Measurements from ENCODE around the gene DLL1. TPM values are rescaled to one million over a fixed set of nuclear protein-coding genes. Genes with fewer than 3 reads are reported as not detected.

DLL1 gene
- total RNA-seq, 4 donors from 2014 or later: 7.3 to 16.6 (median 12.4) TPM

- DNase-seq (ENCODE audit: low spot score) (no peak), ATAC-seq (ENCODE audit: low FRiP score) (no peak)
- TF ChIP-seq, protein P1, sequence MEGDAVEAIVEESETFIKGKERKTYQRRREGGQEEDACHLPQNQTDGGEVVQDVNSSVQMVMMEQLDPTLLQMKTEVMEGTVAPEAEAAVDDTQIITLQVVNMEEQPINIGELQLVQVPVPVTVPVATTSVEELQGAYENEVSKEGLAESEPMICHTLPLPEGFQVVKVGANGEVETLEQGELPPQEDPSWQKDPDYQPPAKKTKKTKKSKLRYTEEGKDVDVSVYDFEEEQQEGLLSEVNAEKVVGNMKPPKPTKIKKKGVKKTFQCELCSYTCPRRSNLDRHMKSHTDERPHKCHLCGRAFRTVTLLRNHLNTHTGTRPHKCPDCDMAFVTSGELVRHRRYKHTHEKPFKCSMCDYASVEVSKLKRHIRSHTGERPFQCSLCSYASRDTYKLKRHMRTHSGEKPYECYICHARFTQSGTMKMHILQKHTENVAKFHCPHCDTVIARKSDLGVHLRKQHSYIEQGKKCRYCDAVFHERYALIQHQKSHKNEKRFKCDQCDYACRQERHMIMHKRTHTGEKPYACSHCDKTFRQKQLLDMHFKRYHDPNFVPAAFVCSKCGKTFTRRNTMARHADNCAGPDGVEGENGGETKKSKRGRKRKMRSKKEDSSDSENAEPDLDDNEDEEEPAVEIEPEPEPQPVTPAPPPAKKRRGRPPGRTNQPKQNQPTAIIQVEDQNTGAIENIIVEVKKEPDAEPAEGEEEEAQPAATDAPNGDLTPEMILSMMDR (IDR thresholded peaks at IDR 0.05): no peak
Measured at GRCh38 chr6:170286934-170287265, 4.0 kb downstream of the DLL1 start.

DNA sequence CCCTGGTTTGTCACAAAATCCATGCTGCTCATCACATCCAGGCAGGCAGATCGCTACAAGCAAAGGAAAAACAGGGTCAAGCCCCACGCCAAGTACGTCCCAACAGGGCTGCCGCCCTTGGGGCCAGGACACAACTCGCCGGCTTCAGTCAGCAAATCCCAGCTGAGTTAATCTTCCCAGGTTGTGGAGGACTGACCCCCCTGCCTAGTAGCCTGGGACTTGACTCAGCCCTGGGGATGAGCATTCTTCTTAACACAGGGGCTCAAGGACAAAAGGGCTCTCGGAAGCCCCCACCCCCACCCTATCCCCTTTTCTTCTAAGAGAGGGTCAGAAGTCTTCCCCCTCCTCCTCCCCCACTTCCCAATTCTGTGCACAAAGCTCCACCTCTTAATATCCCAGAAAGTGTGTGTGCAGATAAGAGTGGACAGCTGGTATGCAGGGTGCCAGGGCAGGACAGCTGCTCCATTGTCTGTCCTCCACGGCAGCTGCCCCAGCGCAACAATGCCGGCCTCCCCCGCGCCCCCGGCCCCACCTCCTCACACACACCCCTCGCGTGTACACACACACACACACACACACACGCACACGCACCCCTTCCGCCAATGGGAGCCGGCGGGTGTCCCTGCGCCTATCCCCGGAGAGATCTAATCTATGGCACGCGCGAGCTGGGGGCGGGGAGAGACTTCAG is 4.5 kb downstream of the DLL1 start:
- TF ChIP-seq, protein P1 (IDR thresholded peaks at IDR 0.05): no peak
- no peak for DNase-seq (ENCODE audit: low spot score)
- no peak for ATAC-seq (ENCODE audit: low FRiP score)

GRCh38 chr6:170285482-170285881 is 5.4 kb downstream of the DLL1 start:
- DNase-seq (ENCODE audit: low spot score) (no peak), ATAC-seq (ENCODE audit: low FRiP score) (no peak)
- TF ChIP-seq, protein P1 (IDR thresholded peaks at IDR 0.05): no peak

DNA sequence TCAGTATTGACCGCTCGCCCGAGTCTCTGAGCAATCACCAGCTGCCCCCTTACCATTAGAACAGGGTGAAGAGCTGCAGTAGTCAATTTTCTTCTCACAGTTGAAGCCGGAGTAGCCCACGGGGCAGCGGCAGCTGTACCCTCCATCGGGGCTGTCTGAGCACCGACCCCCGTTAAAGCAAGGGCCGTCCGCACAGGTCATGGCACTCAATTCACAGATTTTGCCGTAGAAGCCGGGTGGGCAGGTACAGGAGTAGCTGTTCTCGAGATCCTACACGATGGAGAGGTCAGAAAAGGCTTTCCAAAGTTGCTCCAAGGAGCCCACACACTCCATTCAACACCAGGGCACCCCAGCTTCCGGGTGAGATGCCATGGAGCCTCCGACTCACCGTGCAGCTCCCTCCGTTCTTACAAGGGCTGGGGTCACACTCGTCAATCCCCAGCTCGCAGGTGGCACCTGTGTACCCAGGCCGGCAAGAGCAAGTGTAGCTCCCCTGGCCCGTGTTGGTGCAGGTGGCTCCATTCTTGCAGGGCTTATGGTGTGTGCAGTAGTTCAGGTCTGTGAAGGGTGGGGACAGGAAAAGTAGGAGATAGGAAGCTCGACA is 5.9 kb downstream of the DLL1 start:
- TF ChIP-seq, protein P1 (IDR thresholded peaks at IDR 0.05): no peak
- no peak for DNase-seq (ENCODE audit: low spot score)
- ATAC-seq (ENCODE audit: low FRiP score): no peak

DNA sequence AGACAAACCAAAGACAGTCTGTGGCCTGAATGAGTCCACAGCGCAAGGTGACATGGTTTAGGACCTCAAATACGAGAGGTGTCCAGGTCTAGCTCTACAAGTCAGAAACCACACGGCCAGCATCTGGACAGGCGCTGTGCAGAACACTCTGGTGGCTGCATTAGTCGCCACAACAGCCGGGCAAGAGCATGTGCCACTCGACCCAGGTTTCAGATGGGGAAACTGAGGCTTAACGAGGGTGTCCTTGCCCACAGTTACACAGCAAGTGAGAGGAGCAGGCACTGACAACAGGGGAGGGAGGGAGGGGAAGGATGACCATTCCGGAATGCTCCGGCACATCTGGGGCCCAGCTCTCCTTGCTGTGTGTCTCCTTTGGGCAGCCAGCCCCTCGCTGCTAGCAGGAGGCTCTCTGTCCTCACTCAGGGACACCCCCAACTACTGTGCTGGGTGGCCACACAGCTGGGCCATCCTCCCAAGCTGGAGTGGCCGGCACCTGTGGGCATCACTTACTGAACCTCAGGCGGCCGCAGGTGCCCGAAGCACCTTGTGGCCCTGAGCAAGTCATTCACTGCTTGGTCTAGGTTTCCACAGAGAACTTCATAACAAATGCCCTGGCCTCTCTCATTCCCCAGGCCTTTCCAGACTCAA is 6.6 kb downstream of the DLL1 start:
- no peak for ATAC-seq (ENCODE audit: low FRiP score)
- DNase-seq (ENCODE audit: low spot score): no peak
- TF ChIP-seq, protein P1 (IDR thresholded peaks at IDR 0.05): no peak

DNA sequence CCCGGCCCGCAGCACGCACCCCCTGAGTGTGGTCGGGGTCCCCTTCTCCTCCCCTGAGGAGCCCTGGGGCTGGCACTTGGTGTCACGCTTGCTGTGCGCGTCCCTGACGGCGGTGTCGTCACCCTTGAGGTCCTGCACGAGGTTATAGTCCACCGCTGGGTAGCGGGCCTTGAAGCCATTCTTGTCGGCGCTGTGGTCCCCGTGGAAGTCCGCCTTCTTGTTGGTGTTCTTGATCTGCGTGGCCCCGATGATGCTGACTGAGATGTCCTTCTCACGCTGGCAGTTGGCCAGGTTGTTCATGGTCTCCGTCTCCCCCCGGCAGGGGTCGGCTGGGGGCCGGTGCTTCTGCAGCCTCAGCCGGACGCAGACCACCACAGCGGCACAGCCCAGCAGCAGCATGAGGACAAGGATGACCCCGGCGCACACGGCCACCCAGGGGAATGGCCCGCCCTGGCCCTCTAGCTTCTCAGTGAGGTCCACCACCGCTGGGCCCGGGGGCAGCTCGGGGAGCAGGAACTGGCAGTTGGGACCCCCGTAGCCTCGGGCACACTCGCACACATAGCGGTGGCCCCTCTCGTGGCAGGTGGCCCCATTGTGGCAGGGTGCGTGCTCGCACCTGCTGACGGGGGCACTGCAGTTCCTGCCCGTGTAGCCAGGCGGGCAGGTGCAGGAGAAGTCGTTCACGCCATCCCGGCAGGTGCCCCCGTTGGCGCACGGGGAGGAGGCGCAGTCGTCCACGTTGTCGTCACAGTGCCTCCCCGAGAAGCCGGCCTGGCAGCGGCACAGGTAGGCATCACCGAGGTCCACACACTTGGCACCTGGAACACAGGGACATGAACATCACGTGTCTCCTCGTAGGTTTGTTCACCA is 7.4 kb downstream of the DLL1 start:
- DNase-seq (ENCODE audit: low spot score): no peak
- TF ChIP-seq, protein P1 (IDR thresholded peaks at IDR 0.05): no peak
- no peak for ATAC-seq (ENCODE audit: low FRiP score)
